Measurements from ENCODE around the gene BACH2.
"Not testable (repeated sequence)": the region's sequence is repeated elsewhere in the genome, so short reads cannot be mapped to it uniquely, and the experiment has no call there.

BACH2 gene

DNA sequence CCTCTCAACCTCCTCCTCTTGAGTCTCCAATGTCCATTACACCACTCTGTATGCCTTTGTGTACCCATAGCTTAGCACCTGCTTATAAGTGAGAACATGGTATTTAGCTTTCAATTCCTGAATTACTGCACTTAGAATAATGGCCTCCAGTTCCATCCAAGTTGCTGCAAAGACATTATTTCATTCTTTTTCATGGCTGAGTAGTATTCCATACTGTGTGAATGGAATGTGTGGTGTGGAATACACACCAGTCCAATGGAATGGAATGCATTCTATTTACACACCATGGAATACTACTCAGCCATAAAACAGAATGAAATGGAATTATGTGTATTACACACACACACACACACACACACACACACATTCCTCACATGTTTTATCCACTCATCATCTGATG is 116.1 kb downstream of the BACH2 start:
- no peak for DNase-seq

- no peak for DNase-seq
Observed at GRCh38 chr6:90179190-90180169, 117.2 kb downstream of the BACH2 start.

GRCh38 chr6:90178384-90178855 is 118.2 kb downstream of the BACH2 start:
- DNase-seq: no peak

DNA sequence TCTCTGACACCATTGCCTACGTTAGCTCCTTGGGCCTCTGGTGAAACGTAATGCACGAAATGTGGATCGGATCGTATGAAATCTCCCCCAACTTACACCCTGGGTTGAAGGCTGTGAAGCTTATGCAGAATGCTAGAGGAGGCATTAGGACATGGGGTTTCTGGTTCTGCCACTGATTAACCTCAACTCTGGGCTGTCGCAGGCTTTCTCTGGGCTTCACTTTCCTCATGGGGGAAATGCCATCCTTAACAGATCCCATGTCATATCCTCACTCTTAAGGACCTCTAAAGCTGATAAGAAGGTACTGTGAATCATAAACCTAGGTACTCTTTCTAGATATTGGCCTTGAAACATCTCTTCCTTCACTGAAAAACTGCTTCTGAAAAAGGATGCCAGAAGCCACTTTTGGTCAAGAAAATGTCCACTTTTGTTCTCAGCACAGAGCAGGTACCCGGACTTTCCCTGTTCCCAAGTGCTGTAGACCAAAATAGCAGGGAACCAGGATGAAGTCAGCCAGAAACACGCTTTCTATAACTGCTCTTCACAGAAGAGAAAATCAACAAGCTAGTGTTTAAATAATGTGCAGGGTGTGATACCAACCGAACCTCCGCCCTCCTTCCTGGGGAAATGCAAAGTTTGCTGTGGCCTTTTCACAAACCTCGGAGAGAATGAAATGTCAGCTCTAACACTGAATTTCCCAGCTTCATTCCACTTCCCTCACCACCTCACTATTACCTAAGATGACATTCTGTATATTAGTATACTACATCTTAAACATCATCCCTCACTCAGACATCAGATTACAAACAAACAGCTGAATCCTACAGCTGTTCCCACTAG is 118.9 kb downstream of the BACH2 start:
- DNase-seq: no peak

- no peak for DNase-seq
Observed at GRCh38 chr6:90175627-90176538, 120.8 kb downstream of the BACH2 start.

DNA sequence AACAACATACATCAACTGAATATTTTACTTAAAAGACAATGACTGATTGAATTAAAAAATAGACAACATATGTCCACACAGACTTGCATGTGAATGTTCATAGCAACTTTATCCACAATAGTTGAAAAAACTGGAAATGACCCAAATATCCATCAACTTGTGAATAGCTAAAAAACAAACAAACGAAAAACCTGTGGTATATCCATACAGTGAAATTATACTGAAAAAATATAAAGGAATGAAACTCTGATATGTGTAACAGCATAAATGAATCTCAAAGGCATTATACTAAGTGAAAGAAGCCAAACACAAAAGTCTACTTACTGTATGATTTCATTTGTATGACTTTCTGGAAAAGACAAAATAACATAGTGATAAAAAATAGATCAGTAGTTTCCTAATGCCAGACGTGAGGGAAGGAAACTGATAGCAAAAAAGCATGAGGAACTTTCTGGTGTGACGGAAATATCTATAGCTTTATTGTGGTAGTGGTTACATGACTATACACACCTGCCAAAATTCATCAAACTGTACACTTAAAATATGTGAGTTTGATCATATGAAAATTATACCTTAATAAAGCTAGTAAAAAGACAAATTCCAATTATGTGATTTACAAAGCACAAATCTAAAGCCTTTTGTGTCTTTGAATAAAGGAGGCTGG is 123.2 kb downstream of the BACH2 start:
- no peak for DNase-seq

DNA sequence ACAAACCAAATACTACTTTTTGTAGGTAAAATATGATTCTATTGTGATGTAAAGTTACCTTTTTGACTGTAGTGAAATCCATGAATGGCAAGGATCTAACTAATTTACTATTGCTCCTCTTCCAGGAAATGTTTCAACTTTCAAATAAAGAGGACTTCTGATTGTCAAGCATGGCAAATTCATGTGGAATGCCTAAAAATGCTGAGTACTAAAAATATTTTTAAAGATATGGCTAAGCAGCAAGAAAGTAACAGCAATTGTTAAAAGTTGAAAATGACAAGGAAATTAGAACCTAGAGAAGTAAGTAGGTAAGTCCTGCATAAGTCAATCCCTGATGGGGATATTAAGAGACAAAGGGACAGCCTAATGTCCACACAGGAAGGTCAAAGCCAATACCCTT is 126.0 kb downstream of the BACH2 start:
- no peak for DNase-seq

GRCh38 chr6:90169374-90169773 is 127.3 kb downstream of the BACH2 start:
- DNase-seq: no peak

DNA sequence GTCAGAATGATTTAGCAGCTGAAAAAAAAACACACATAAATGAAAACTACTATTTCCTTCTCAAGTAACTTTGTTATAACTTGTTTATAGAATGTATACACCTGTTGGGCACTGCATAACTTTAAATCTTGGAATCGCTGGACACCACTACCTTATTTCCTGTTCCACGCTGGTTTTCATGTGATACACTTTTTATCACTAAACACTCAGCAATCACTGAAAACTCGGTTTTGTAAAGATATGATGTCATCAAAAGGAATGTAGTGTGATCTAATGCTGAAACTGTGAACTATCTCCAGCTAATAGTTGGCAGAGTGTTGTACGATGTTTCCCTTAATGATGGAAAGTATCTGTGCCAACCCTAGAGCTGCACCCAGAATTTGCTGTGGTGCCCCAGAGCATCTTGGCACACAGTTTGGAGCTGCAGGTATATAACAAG is 127.9 kb downstream of the BACH2 start:
- no peak for DNase-seq

DNA sequence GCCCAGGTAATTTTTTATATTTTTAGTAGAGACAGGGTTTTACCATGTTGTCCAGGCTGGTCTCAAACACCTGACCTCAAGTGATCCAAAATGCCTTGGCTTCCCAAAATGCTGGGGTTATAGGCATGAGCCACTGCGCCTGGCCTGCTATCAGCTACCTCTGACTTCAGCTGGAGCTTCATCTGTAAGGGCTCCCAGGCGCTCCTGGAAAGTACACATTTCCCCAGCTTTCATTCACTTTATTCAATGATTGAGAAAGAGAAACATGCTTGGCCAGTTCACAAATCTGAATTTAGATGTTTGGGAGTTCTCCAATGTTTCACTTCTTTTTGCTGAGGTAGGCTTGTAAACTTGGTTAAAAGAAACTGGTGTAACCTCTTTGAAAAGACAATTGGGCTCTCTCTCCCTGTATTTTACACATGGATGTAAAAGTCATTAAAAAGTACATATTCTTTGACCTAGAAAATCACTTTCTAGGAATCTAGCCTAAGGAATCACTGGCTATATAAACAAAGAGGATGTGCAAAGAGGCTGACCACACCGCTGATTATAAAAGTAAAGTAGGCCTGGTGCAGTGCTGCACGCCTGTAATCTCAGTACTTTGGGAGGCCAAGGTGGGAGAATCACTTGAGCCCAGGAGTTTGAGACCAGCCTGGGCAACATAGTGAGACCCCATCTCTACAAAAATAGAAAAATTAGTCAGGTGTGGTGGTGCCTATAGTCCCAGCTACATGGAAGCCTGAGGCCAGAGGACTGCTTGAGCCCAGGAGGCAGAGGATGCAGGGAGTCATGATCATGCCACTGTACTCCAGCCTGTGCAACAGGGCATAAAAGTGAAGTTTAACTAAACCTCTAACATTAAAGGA is 128.9 kb downstream of the BACH2 start:
- DNase-seq: no peak

- not testable (repeated sequence) for DNase-seq
Observed at GRCh38 chr6:90166155-90166924, 130.3 kb downstream of the BACH2 start.

DNA sequence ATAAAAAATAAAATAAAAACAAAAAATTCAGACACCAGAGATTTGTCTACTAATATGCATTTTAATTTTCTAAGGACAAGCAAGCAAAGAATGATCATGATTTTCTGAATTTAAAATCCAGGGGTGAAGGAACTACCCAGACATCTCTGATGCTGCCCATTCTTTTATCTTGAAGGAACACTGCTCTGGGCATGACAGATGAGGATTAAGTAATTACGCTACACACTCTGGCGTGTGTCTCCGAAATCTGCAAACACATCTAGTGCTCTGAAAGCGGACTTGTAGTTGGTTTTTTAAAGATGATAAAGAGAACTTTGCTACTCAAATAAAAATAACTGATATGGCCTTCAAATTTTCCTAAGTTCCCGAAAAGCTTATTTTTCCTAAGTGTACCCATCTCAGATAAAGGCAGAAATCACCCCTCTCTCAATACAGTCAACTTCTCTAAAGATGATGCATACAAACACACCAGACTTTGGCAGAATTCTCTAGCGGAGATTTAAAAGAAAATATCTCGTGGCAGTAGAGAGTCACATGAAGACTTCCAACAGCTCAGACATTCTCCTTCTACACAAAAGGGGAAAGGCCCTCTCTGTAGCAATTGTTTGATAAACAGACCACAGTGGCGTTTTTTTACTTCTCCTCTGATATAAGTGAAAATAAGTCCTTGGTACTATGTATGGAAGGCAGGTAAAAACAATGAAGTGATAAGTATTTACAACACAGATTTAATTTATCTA is 133.8 kb downstream of the BACH2 start:
- DNase-seq: no peak

GRCh38 chr6:90160013-90160412 is 136.6 kb downstream of the BACH2 start:
- DNase-seq: peak in 1 of 14 donors; percentile 17

GRCh38 chr6:90159452-90159851 is 137.2 kb downstream of the BACH2 start:
- no peak for DNase-seq

DNA sequence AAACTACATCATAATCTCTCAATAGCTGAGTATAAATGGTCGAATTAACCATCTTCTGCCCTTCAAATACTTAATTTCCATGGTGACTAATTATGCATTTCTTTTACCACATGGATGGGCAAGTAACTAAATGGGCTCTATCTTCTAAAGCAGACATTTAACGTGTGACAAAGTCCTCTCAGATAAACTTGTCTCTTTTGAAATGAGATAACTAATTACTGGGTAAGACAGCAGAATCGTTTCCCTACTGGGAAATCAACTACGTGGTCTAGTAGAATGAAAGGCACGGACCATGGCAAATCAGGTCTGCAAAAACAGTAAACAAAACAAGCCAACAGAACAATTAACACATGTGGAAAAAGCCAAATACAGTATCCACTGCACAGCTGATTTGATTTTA is 137.7 kb downstream of the BACH2 start:
- DNase-seq: no peak

- DNase-seq: peak in 1 of 14 donors; percentile 57
Observed at GRCh38 chr6:90157441-90157840, 139.2 kb downstream of the BACH2 start.

- DNase-seq: no peak
Observed at GRCh38 chr6:90156861-90157260, 139.8 kb downstream of the BACH2 start.

DNA sequence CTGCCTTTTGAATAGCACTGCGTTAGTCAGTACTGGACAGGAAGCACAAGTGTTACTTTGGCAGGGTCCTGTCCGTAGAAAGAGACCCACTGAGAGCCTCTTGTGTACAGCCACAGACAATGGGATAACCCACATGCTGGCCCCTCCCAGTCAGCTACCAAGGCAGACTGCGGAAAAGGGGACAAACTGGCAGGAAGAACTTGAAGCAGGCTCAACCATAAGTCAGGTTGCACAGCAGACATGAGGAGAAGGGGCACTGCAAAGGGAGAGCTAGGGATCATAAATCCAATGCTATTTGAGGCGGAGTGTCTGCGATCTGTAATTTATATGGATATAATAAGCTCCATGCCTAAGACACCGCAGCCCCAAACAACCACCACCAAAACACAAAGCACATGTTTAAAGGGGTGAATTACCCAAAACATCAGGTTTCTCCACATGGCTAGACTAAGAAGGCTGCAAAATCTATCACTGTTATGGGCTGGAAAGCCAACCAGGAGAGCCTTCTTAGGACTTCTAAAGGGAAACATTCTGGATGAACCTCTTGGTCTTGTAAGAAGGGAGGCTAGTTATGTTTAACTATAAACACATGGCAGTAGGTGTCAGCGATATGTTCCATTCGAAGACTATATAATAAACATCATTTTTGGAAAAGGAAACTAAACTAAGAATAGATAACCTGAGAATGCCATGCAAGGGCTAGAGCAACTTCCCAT is 141.7 kb downstream of the BACH2 start:
- DNase-seq: no peak

All from C1 segment of cervical spinal cord (tissue), 14 donors.